Measurements from ENCODE around the gene PRSS56. TPM values are rescaled to one million over a fixed set of nuclear protein-coding genes. Genes with fewer than 3 reads are reported as not detected.
A peak's percentile ranks its signal among the peaks of the same experiment; 100 is the strongest.

PRSS56 gene
- polyA plus RNA-seq, 1 donor from 2014 or later, result 0.16 TPM

DNA sequence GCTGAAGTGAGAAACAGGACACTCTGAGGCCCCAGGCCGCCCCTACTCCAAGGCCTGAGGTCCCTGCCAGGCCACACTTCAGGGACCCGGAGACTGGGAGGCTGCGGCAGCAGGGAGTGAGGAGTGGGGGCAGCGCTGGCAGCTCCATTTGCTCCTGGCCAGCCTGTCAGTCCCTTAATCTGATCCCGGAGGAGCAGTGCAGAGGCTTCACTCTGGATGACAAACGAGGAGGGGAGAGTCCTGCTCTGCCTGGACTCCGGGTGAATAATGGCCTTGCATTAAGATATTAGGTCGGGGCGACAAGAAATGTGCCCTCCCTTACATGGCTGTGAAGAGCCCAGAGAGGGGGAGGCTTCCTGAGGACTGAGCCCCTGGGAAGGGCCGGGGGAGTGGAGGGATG lies 14.3 kb upstream of the PRSS56 start:
- H4K20me1 ChIP-seq (ENCODE audit: insufficient read depth), result no peaks in the 10 kb centered on the region
- no peak overlapping the region for H3K4me2 ChIP-seq (ENCODE audit: low read length)
- H2AFZ ChIP-seq (ENCODE audit: low read depth, low read length), result peak overlapping the region; percentile 21
- H3K27ac ChIP-seq (ENCODE audit: low read length), result peak overlapping the region; percentile 65
- peak overlapping the region; percentile 51 for H3K9ac ChIP-seq (ENCODE audit: low read length)
- H3K9me3 ChIP-seq (ENCODE audit: low read length), result no peaks in the 10 kb centered on the region
- H3K27me3 ChIP-seq (ENCODE audit: insufficient read depth, low read depth, low read length), result peaks cover 10% of the 10 kb centered on the region
- TF ChIP-seq TAF1 (IDR thresholded peaks at IDR 0.05; ENCODE audit: low read depth), result peak; percentile 20
- TF ChIP-seq, protein P1, sequence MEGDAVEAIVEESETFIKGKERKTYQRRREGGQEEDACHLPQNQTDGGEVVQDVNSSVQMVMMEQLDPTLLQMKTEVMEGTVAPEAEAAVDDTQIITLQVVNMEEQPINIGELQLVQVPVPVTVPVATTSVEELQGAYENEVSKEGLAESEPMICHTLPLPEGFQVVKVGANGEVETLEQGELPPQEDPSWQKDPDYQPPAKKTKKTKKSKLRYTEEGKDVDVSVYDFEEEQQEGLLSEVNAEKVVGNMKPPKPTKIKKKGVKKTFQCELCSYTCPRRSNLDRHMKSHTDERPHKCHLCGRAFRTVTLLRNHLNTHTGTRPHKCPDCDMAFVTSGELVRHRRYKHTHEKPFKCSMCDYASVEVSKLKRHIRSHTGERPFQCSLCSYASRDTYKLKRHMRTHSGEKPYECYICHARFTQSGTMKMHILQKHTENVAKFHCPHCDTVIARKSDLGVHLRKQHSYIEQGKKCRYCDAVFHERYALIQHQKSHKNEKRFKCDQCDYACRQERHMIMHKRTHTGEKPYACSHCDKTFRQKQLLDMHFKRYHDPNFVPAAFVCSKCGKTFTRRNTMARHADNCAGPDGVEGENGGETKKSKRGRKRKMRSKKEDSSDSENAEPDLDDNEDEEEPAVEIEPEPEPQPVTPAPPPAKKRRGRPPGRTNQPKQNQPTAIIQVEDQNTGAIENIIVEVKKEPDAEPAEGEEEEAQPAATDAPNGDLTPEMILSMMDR (IDR thresholded peaks at IDR 0.05; ENCODE audit: poor library complexity, severe bottlenecking), result no peak
- no peaks in the 10 kb centered on the region for H3K79me2 ChIP-seq (replicated peaks; ENCODE audit: insufficient read depth, low read length)
- no peaks in the 10 kb centered on the region for H3K9me2 ChIP-seq (ENCODE audit: insufficient read depth, low read length)
- peaks cover 5% of the 10 kb centered on the region for H3F3A ChIP-seq (ENCODE audit: insufficient read depth, low read length, poor library complexity, severe bottlenecking)
- H3K4me3 ChIP-seq (ENCODE audit: low read length), result no peak overlapping the region
- H3K36me3 ChIP-seq (ENCODE audit: insufficient read depth, low read length), result no peaks in the 10 kb centered on the region

DNA sequence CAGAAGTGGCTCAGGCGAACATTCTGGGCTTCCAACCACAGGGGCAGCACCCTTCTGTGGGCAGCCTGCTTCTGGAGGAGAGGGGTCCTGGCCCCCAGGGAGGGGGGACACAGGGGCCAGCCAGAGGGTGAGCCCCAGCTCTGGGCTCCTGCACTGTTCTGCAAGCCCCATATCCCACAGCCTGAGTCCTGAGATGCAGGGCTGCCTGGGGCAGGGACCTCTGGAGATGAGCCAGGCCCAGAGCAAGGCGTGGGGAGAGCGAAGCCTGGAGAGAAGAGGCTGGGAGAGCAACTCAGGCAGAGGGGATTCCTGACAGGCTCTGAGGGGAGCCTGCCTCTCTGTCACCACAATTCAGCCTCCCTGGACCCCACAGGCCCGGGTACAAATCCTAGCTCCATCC lies 13.5 kb upstream of the PRSS56 start:
- no peaks in the 10 kb centered on the region for H3K79me2 ChIP-seq (replicated peaks; ENCODE audit: insufficient read depth, low read length)
- H3K36me3 ChIP-seq (ENCODE audit: insufficient read depth, low read length), result no peaks in the 10 kb centered on the region
- no peak overlapping the region for H3K4me3 ChIP-seq (ENCODE audit: low read length)
- peaks cover 10% of the 10 kb centered on the region for H3K27me3 ChIP-seq (ENCODE audit: insufficient read depth, low read depth, low read length)
- H3K9me3 ChIP-seq (ENCODE audit: low read length), result no peaks in the 10 kb centered on the region
- H3F3A ChIP-seq (ENCODE audit: insufficient read depth, low read length, poor library complexity, severe bottlenecking), result peaks cover under 1% of the 10 kb centered on the region
- H4K20me1 ChIP-seq (ENCODE audit: insufficient read depth), result no peaks in the 10 kb centered on the region
- H3K9me2 ChIP-seq (ENCODE audit: insufficient read depth, low read length), result no peaks in the 10 kb centered on the region
- H3K27ac ChIP-seq (ENCODE audit: low read length), result peak overlapping the region; percentile 65
- no peak for TF ChIP-seq TAF1 (IDR thresholded peaks at IDR 0.05; ENCODE audit: low read depth)
- no peak for TF ChIP-seq EP300 (conservative IDR thresholded peaks at IDR 0.05; ENCODE audit: poor library complexity, severe bottlenecking)
- no peak for TF ChIP-seq POLR2AphosphoS5 (IDR thresholded peaks at IDR 0.05)
- TF ChIP-seq, protein P1 (IDR thresholded peaks at IDR 0.05; ENCODE audit: poor library complexity, severe bottlenecking), result no peak
- TF ChIP-seq MXI1 (conservative IDR thresholded peaks at IDR 0.05; ENCODE audit: poor library complexity, severe bottlenecking), result no peak
- no peak overlapping the region for H2AFZ ChIP-seq (ENCODE audit: low read depth, low read length)
- no peak overlapping the region for H3K4me2 ChIP-seq (ENCODE audit: low read length)
- peak overlapping the region; percentile 51 for H3K9ac ChIP-seq (ENCODE audit: low read length)

GRCh38 chr2:232508251-232508650 lies 11.9 kb upstream of the PRSS56 start:
- Histone ChIP-seq H3K79me2 (replicated peaks; ENCODE audit: insufficient read depth, low read length) (no peaks in the 10 kb centered on the region), H2AFZ (ENCODE audit: low read depth, low read length) (no peak overlapping the region), H4K20me1 (ENCODE audit: insufficient read depth) (no peaks in the 10 kb centered on the region), H3K4me2 (ENCODE audit: low read length) (no peak overlapping the region), H3F3A (ENCODE audit: insufficient read depth, low read length, poor library complexity, severe bottlenecking) (no peaks in the 10 kb centered on the region), H3K9me2 (ENCODE audit: insufficient read depth, low read length) (no peaks in the 10 kb centered on the region), H3K27me3 (ENCODE audit: insufficient read depth, low read depth, low read length) (peaks cover 8% of the 10 kb centered on the region), H3K9ac (ENCODE audit: low read length) (peak overlapping the region; percentile 21), H3K36me3 (ENCODE audit: insufficient read depth, low read length) (no peaks in the 10 kb centered on the region), H3K4me3 (ENCODE audit: low read length) (no peak overlapping the region), H3K27ac (ENCODE audit: low read length) (no peak overlapping the region), H3K9me3 (ENCODE audit: low read length) (no peaks in the 10 kb centered on the region)
- TF ChIP-seq RAD21 (conservative IDR thresholded peaks at IDR 0.05) (no peak), SMC3 (conservative IDR thresholded peaks at IDR 0.05; ENCODE audit: poor library complexity) (no peak)
- TF ChIP-seq, protein P2, sequence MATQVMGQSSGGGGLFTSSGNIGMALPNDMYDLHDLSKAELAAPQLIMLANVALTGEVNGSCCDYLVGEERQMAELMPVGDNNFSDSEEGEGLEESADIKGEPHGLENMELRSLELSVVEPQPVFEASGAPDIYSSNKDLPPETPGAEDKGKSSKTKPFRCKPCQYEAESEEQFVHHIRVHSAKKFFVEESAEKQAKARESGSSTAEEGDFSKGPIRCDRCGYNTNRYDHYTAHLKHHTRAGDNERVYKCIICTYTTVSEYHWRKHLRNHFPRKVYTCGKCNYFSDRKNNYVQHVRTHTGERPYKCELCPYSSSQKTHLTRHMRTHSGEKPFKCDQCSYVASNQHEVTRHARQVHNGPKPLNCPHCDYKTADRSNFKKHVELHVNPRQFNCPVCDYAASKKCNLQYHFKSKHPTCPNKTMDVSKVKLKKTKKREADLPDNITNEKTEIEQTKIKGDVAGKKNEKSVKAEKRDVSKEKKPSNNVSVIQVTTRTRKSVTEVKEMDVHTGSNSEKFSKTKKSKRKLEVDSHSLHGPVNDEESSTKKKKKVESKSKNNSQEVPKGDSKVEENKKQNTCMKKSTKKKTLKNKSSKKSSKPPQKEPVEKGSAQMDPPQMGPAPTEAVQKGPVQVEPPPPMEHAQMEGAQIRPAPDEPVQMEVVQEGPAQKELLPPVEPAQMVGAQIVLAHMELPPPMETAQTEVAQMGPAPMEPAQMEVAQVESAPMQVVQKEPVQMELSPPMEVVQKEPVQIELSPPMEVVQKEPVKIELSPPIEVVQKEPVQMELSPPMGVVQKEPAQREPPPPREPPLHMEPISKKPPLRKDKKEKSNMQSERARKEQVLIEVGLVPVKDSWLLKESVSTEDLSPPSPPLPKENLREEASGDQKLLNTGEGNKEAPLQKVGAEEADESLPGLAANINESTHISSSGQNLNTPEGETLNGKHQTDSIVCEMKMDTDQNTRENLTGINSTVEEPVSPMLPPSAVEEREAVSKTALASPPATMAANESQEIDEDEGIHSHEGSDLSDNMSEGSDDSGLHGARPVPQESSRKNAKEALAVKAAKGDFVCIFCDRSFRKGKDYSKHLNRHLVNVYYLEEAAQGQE (IDR thresholded peaks at IDR 0.05; ENCODE audit: borderline replicate concordance), result no peak
